ENCODE results near the gene HS6ST3.

DNA sequence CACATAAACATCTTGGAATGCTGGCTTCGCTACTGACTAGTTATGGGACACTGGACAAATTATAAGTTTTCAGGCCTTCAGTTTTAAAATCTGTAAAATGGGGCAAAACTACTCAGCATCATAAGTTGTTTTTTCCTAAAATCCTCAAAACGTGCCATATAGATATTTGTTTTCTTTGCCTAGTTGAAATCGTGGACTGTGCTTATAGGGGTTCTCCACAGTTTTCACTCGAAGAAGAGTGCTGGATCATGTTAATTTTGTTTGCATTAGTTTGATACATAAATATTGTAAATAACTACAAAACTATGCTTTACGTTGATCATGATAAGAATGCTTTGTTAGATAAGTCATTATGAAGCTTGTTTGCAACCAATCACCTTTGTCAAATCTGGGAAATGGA is 591.0 kb downstream of the HS6ST3 start:
- no peak for TF ChIP-seq TEAD4 (IDR thresholded peaks at IDR 0.05)
- TF ChIP-seq NFIC (IDR thresholded peaks at IDR 0.05): no peak
- TF ChIP-seq RAD21 (IDR thresholded peaks at IDR 0.05; ENCODE audit: low read depth): no peak
- TF ChIP-seq REST (IDR thresholded peaks at IDR 0.05; ENCODE audit: low read depth): no peak
- no peak for TF ChIP-seq TAF1 (IDR thresholded peaks at IDR 0.05; ENCODE audit: low read depth)
- TF ChIP-seq CEBPB (IDR thresholded peaks at IDR 0.05): no peak
- TF ChIP-seq MAX (IDR thresholded peaks at IDR 0.05): no peak
